Caco-2 (cell line): ENCODE results near the gene EXOSC2. TPM values are rescaled to one million over a fixed set of nuclear protein-coding genes. Genes with fewer than 3 reads are reported as not detected.

ENCODE experiments used
- BruUV-seq: library from RNA; stranded (reverse); fragments of 400-500 nt; replicated peaks from 2 replicates; lab custom pipeline; 2021; lab: Mats Ljungman, UMichigan
- CTCF ChIA-PET: fragments of 300-600 bp; sonication (Branson Sonifier 250); formaldehyde crosslinking; loops from one replicate; lab custom pipeline; 2022; ENCODE audit warnings: antibody characterized with exemption; lab: Charles Lee
- POLR2A ChIA-PET: fragments of 300-600 bp; sonication (Branson Sonifier 250); formaldehyde crosslinking; loops from one replicate; lab custom pipeline; 2022; ENCODE audit warnings: antibody characterized with exemption; lab: Charles Lee
- DNase-seq, 2 experiments: peaks; one replicate each; pipeline versions ENCODE4 v3.0.0 to v3.0.0-alpha.2; 2020 to 2022
- H3K27me3 ChIP-seq: replicated peaks from 2 replicates; pipeline ENCODE4 v1.6.0; 2011; ENCODE audit warnings: low read length; ENCODE audit not compliant: control insufficient read depth, insufficient read depth
- H3K36me3 ChIP-seq: 2 replicates; pipeline ENCODE4 v1.5.1; 2011; ENCODE audit warnings: low read length; ENCODE audit not compliant: control insufficient read depth, insufficient read depth
- H3K4me1 ChIP-seq: fragments of 250-450 bp; sonication (Bioruptor Pico); 2 replicates; pipeline ENCODE4 v1.5.1; 2020; ENCODE audit warnings: mild to moderate bottlenecking
- H3K4me3 ChIP-seq: 2 replicates; pipeline ENCODE4 v1.5.1; 2011; ENCODE audit warnings: low read depth, mild to moderate bottlenecking, control low read depth, low read length
- H3K9me3 ChIP-seq: fragments of 250-450 bp; sonication (Bioruptor Pico); 2 replicates; pipeline ENCODE4 v1.5.1; 2020; ENCODE audit warnings: mild to moderate bottlenecking, moderate library complexity
- H3K27ac Mint-ChIP-seq: one replicate; pipeline ENCODE4 v1.8.0; 2022; ENCODE audit warnings: mixed read lengths; ENCODE audit not compliant: unreplicated experiment
- H3K27me3 Mint-ChIP-seq: one replicate; pipeline ENCODE4 v1.8.0; 2022; ENCODE audit warnings: mixed read lengths; ENCODE audit not compliant: insufficient read depth, unreplicated experiment
- H3K36me3 Mint-ChIP-seq: one replicate; pipeline ENCODE4 v1.8.0; 2022; ENCODE audit warnings: mild to moderate bottlenecking, mixed read lengths; ENCODE audit not compliant: insufficient read depth, unreplicated experiment
- H3K4me1 Mint-ChIP-seq: one replicate; pipeline ENCODE4 v1.8.0; 2022; ENCODE audit warnings: low read depth, mixed read lengths; ENCODE audit not compliant: unreplicated experiment
- H3K4me3 Mint-ChIP-seq: one replicate; pipeline ENCODE4 v1.8.0; 2022; ENCODE audit warnings: mild to moderate bottlenecking, moderate library complexity, mixed read lengths; ENCODE audit not compliant: unreplicated experiment
- H3K9me3 Mint-ChIP-seq: one replicate; pipeline ENCODE4 v1.8.0; 2022; ENCODE audit warnings: mixed read lengths; ENCODE audit not compliant: unreplicated experiment
- CTCF ChIP-seq, 2 experiments: fragments of 200-600 bp in 1 of 2; IDR thresholded peaks; 1 replicate in 1 of 2; 2 replicates in 1 of 2; pipeline versions ENCODE4 v1.5.1 to v1.8.0; 2011 to 2022; ENCODE audit warnings: antibody characterized with exemption in 1 of 2, control low read depth in 1 of 2, inconsistent platforms in 1 of 2, low read depth in 1 of 2, low read length in 1 of 2, mild to moderate bottlenecking in 1 of 2, moderate library complexity in 1 of 2; ENCODE audit not compliant: insufficient read depth in 1 of 2, severe bottlenecking in 1 of 2, unreplicated experiment in 1 of 2
- intact Hi-C: fragments of 100-400 bp; cut with micrococcal nuclease; formaldehyde crosslinking; loops from one replicate; pipeline ENCODE4 v1.10.0; 2022; ENCODE audit not compliant: unreplicated experiment
- total RNA-seq: library from RNA; stranded (reverse); gene quantifications from 2 replicates; pipeline ENCODE4 v1.2.3, GENCODE V29; 2022

The EXOSC2 gene
- total RNA-seq, 1 experiment from 2014 or later, result 59.1 TPM

GRCh38 chr9:130661451-130662098, 32.0 kb upstream of the EXOSC2 start:
- TF ChIP-seq CTCF (IDR thresholded peaks at IDR 0.05; ENCODE audit: insufficient read depth in 1 of 2, low read depth in 1 of 2, low read length in 1 of 2, severe bottlenecking in 1 of 2, unreplicated experiment in 1 of 2), result no peak
- H3K4me1 ChIP-seq, result no peaks in the 10 kb centered on the region; the same call in 1 of the 2 replicates
- Mint-ChIP-seq H3K36me3 (no peaks in the 10 kb centered on the region), H3K9me3 (no peaks in the 10 kb centered on the region), H3K4me1 (peaks cover 7% of the 10 kb centered on the region), H3K27me3 (peaks cover 30% of the 10 kb centered on the region), H3K27ac (no peak overlapping the region), H3K4me3 (no peak overlapping the region)
- ChIA-PET CTCF (no interaction called here), POLR2A (no interaction called here)
- H3K36me3 ChIP-seq, result no peaks in the 10 kb centered on the region
- H3K9me3 ChIP-seq, result 0 out of 2 replicates have a peak, but pooled peaks cover 6% of the 10 kb centered on the region
- H3K4me3 ChIP-seq, result no peak overlapping the region
- DNase-seq, result no peak
- no TSS peak for BruUV-seq
- H3K27me3 ChIP-seq, result peaks cover 6% of the 10 kb centered on the region
- intact Hi-C loops, result no loop called here

GRCh38 chr9:130662099-130662969, 31.2 kb upstream of the EXOSC2 start:
- peaks cover 7% of the 10 kb centered on the region for H3K4me1 Mint-ChIP-seq
- H3K36me3 Mint-ChIP-seq, result no peaks in the 10 kb centered on the region
- no peak overlapping the region for H3K4me3 ChIP-seq
- H3K27me3 ChIP-seq, result peaks cover 6% of the 10 kb centered on the region
- 0 out of 2 replicates have a peak, but pooled peaks cover 6% of the 10 kb centered on the region for H3K9me3 ChIP-seq
- no peaks in the 10 kb centered on the region for H3K9me3 Mint-ChIP-seq
- no peak overlapping the region for H3K27ac Mint-ChIP-seq
- ChIA-PET POLR2A (no interaction called here), CTCF (no interaction called here)
- intact Hi-C loops, result no loop called here
- no peak for TF ChIP-seq CTCF (IDR thresholded peaks at IDR 0.05; ENCODE audit: insufficient read depth in 1 of 2, low read depth in 1 of 2, low read length in 1 of 2, severe bottlenecking in 1 of 2, unreplicated experiment in 1 of 2)
- no peak overlapping the region for H3K4me3 Mint-ChIP-seq
- peaks cover 26% of the 10 kb centered on the region for H3K27me3 Mint-ChIP-seq
- H3K4me1 ChIP-seq, result no peaks in the 10 kb centered on the region; the same call in 1 of the 2 replicates
- no peak for DNase-seq
- BruUV-seq, result no TSS peak
- H3K36me3 ChIP-seq, result no peaks in the 10 kb centered on the region

- Histone ChIP-seq H3K4me3 (no peak overlapping the region), H3K36me3 (no peaks in the 10 kb centered on the region), H3K9me3 (0 out of 2 replicates have a peak, but pooled peaks cover 6% of the 10 kb centered on the region), H3K4me1 (no peaks in the 10 kb centered on the region; the same call in 1 of the 2 replicates), H3K27me3 (peaks cover 6% of the 10 kb centered on the region)
- CTCF ChIA-PET, result no interaction called here
- no peak for TF ChIP-seq CTCF (IDR thresholded peaks at IDR 0.05; ENCODE audit: insufficient read depth in 1 of 2, low read depth in 1 of 2, low read length in 1 of 2, severe bottlenecking in 1 of 2, unreplicated experiment in 1 of 2)
- DNase-seq, result no peak
- H3K4me3 Mint-ChIP-seq, result no peak overlapping the region
- H3K4me1 Mint-ChIP-seq, result peaks cover 7% of the 10 kb centered on the region
- intact Hi-C loops, result no loop called here
- POLR2A ChIA-PET, result no interaction called here
- H3K36me3 Mint-ChIP-seq, result no peaks in the 10 kb centered on the region
- H3K9me3 Mint-ChIP-seq, result no peaks in the 10 kb centered on the region
- H3K27me3 Mint-ChIP-seq, result peaks cover 26% of the 10 kb centered on the region
- no TSS peak for BruUV-seq
- no peak overlapping the region for H3K27ac Mint-ChIP-seq
These were observed 30.7 kb upstream of the EXOSC2 start for GRCh38 chr9:130662970-130663257.
